Stimulated activated CD4-positive, alpha-beta T cell treated with anti-CD3 and anti-CD28 coated beads, Interleukin-1b, Interleukin-23, amount 100 ng/mL, for 48 hours (primary cell): Measurements from ENCODE around the gene SHB.

Experiments
- DNase-seq: peaks from one replicate; pipeline ENCODE4 v3.0.0-alpha.2; 2020

The SHB gene

DNA sequence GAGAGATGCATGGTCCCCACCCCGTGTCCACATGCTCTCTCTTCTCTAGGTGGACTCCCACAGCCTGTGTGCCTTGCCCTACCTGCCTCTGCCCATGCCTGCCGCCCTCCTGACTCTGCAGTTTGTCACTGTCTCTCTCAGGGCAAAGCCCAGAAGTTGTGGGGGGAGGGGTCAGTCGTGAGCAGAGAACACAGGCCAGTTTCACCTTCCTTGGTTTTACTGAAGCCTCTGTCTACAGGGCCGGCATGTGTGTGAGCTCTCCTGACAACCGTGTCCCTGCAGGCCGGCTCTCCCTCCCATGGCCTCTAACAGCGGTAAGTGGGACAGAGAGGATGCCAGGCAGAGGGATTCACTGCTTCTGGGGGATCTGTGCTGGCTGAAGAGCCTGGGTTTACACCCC lies 121.6 kb downstream of the SHB start:
- DNase-seq: no peak

DNA sequence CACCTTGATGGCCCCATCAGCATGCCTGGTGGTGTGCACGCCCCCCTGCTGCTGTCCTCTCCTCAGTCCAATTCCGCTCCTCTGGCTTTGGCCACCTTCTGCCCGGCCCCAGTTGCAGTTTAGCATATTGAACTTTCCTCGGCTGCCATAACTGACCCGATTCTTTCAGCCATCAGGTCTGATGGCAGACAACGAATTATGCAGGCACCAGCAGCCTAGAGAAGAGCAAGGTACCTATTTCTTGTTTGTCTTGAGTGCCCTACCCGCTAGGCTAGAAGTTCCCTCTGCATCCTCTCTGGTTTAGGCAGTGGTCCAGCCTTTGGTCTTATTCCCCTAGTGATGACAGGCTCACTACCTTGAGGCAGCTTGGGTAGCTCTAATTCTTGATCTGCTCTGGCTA lies 122.1 kb downstream of the SHB start:
- no peak for DNase-seq

DNA sequence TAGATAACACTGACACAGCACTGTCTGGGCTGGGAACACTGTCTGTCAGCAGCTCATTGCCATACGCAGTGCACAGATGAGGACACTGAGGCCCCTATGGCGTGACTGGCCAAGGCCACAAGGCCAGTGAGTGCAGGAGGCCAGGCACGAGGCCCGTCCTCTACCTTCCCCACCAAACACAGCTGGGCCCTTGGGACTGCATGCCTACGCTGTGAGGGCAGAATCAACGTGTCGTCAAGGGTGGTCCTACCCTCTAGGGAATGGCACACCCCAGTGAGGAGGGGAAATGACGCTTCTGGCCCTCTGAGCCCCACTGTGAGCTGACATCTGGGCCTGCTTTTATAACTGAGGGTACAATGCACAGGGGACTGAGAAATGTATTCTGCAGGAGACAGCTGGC lies 123.0 kb downstream of the SHB start:
- no peak for DNase-seq

DNA sequence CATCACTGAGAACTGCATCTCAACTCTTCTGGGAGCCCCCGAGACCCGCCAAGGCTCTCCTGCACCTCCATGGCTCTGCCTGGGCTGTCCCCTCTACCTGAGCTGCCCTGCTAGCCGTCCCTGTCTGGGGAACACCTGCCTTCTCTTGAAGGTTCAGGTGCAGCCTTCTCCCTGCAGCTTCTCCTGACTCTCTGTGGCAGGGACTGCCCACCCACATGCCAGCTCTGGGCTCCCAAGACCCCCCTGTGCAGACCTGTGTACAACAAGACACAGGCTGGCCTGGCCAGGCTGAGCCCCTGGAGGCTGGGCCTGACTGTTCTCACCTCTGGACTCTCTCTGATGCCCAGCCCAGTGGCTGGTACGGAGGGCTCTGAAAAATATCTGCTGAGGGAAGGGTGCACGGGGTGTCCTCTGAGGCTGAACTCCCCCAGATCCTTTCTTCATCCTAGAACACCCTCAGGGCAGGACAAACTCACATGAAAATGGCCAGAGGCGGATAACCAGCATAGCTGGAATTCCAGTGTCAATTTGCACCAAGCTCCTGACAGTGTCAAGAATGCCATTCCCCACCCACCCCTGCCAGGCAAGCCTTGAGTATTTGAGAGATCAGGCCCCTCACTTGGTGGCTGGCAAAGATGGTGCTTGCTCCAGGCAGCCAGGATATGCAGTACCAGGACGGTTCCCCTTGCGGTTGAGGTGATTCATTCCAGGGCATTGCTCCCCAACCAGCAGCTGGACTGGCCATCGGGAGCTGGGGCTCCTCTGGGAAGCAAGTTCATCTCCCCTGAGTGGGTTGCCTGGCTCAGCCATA lies 124.2 kb downstream of the SHB start:
- no peak for DNase-seq

DNA sequence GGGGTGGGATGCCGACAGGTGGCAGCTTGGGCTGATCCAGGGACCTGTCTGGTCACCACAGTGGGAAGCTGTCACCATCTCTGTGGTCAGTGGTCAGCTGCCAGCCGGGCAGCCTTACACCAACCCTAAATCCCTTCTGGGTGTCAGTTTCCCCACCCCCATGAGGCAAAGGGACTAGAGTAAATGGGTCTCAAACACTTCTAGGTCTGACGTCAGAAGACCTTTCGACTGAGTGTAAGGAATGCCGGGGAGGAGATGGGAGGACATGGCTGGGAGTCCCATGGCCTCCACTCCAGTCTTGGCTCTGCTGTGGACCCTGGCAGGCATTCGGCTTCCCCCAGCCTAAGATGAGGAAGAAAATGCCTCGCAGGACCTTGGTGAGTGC lies 124.8 kb downstream of the SHB start:
- DNase-seq: no peak

DNA sequence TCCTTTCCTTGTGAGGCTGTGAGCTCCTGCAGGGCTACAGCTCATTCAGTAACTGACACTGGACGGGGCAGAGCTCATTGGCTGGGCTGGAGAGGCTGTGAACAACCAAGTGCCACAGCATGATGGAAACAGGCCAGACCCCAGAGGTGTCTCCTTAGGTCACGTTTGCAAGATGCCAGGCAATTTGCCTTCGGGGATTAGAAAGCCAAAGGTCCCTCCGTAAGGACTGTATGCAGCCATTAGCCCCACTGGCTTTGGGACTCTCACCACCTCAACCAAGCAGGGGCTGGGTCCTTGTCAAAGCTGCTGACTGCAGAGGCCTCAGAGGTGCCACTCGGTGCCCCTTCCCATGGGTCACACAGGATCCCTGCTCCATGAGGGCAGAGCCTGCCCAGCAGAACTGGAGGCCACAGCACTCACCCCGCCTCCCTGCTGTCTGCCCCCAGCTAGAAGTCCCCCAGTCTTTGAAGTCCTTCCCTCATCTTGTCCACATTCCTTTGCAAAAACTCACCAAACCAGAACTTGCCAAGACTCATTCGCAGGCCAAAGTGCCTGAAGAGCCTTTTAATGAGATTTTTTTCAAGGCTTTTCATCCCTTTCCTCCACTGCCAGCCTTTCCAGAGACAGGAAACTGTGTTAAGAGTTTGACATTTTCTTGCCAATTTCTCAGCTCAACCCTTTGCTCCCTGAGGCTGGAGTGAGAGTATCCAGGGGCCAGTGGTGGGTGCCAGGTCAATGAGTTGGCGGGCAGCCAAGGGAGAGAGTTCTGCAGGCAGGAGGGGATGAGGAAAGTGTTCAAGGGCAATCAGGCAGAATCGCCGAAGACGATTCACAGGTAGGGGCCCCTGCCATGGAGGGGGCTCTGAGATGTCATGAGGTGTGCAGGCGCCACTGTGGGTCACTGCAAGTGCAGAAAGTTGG lies 125.4 kb downstream of the SHB start:
- DNase-seq: no peak

DNA sequence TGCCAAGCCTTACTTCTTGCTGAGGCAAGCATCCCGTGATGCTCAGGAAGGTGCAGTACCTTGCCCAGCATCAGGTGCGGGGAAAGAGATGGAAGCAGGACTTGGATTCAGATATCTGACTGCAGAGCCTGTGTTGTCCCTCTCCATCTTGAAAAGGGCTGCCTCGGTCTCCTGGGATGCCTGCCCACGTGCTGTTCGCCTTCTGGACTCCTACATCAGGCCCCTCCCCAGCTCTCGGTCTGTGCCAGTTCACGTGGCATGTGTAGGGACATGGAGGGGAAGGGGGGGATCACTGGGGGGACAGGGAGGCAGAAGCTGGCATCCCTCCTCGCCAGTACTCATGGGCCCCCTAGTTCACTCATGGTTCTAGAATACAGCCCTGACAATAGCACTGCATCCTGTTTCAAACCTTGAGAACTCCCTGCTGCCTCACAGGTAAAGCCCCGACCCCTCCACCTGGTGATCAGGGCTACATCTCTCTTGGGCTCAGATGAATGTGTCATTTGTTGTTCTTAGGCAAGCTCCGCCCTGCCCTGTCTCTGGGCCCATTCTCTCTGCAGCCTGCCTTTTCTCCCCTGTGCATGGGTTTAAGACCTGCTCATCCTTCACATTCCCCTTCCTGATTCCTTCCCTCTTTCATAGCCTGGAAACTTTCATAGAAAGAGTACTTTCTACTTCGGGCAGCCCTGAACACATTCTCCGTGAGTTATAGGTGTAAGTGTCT lies 126.2 kb downstream of the SHB start:
- no peak for DNase-seq

DNA sequence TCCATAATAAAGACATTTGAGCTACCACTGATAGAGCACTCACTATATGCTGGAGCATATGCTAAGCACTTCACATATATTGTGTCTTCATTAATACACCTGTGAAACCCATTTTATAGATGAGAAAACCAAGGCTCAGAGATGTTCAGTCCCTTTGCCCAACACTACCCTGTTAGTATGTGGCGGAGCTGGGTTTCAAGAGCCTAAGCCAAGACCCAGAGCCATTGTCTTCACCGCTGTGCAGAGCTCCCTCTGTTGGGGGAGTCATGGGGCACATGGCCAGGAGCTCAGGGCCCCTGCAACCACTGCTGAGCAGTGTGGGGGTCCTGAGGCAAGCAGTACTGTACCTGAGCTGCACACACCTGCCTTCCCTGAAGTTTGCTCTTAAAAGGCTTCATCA lies 127.8 kb downstream of the SHB start:
- DNase-seq: no peak

DNA sequence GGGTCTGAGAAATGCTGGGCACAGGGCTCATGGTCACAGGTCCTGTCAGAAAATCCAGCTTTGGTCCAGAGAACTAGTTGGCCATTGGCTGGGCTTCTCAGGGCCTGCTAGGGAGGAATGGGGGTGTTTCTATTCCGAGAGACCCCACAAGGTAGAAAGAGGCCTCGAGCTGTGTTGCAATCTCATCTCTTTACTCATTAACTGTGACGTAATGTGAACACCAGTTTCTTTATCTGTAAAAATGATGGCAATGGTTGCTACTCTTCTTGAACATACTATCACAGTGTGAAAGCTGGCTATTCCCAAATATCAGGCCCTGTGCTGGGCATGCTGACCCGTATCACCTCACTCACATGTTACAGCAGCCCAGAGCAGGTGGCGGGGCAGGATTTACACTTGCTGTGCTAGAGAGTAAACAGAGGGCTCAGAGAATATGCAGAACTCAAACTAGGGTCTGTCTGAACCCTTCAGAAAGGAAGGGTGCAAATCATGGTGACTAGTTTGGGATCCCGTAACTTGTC lies 129.4 kb downstream of the SHB start:
- DNase-seq: no peak

DNA sequence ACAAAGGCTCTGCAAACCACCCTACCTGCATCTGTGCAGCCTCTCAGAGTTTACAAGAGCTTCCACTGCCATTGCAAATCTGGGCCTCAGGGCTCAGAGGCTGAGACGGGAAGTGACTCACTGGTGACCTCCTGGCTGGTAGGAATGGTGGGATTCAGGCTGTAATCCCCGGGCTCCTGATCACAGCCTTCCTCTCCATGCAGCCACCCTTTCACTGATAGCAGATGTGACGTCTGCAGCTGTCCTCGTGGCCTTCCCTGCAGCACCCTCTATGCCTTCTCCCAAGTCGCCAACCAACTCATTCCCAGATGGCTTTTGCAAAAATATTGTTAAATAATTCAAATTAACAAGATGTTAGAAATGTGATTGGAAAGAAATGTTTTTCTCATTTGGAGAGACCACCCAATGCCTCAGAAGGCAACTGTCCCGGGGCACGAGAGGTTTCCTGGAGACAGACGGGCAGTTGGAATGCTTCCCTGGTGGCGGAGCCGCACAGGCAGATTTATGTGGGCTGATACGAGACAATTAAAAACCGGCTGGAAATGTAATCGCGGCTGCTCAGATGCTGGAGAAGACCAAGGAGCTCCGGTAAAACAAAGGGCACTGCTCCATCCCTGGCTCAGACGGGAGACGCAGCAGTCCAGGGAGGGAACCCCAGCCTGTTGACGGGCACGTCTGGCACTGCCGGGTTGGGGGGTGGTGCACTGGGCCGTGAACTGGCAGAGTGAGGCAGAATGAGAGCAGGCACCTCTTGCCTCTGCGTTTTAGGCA lies 130.7 kb downstream of the SHB start:
- no peak for DNase-seq

DNA sequence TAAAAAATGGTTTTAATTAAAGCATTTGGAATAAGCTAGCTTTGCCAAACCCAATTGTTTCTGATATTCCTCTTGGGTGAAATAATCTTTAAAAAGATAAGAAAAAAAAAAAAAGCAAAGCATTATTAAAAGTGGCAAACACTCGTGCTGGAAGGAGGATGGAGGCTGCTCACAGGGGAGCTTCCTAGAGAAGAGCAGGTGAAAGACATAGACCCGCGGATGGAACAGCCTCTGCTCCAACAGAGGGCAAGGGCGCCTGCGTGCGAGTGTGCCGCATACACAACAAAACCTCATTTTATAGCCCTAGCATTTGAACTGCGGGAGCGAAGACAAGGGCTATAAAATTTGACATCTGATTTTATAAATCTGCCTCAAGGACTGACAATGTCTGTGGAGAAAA lies 131.7 kb downstream of the SHB start:
- DNase-seq: no peak

DNA sequence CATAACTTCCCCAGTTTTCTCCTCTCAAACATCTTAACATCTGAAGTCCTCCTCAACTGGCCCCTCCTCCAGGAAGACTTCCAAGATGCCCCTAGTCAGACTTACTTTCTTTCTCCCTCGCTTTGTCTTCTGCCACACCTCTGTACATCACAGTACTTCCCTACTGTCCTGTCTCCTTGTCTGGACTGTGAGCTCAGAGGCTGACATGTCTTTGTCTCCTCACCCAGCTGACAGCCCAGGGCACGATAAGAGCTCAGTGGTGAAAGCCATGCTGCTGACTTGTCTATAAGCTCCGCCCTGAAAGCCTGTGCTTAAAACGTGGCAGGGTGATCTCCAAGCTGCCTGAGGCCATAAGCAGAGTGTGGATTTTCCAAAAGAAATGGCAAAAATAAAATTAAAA lies 132.1 kb downstream of the SHB start:
- no peak for DNase-seq

DNA sequence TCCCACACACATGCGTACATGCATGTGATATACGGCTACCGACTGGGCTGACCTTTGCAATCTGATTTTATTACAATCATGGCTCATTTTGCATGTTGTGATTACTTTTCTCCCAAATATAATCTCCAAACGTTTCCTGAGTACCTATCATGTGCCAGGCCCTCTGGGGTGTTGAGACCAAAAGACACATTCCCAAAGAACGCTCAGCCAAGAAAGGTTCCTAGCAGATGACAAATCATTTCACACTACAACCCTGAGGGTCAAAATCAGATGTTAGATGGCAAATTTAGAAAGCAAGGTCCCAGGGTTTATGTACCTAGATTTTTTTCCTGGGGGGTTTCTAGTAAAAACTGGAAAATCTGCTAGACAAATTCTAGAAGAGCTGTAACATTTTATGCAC lies 132.7 kb downstream of the SHB start:
- no peak for DNase-seq

DNA sequence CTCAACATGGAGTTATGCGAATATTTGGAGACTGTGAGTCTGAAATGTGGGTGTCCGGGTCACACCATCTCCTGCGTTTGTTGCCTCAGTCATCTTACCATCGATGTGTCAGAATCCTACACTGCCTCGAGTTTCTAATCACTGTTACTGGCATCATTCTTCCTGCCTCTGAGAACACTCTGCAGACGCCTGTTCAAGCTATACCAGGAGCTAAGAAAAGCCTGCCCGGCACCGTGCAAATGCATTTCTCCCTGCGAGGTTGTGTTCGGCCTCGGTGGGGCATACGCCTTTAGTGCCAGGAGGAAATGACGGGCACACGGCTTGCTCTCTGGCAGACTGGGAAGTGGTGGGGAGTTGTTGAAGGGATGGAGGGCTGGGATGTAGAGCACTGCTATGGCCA lies 133.9 kb downstream of the SHB start:
- no peak for DNase-seq

DNA sequence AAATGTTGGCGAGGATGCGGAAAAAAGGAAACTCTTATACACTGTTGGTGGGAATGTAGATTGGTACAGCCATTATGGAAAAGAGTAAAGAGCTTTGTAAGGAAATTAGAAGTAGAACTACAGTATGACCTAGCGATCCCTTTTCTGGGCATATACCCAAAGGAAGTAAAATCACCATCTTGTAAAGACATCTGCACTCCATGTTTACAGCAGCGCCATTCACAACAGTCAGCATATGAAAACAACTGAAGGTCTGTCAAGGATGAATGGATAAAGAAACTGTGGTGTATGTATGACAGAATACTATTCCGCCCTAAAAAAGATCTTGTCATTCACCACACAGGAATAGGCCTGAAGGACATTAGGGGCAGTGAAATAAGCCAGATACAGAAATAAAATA lies 137.4 kb downstream of the SHB start:
- DNase-seq: no peak

DNA sequence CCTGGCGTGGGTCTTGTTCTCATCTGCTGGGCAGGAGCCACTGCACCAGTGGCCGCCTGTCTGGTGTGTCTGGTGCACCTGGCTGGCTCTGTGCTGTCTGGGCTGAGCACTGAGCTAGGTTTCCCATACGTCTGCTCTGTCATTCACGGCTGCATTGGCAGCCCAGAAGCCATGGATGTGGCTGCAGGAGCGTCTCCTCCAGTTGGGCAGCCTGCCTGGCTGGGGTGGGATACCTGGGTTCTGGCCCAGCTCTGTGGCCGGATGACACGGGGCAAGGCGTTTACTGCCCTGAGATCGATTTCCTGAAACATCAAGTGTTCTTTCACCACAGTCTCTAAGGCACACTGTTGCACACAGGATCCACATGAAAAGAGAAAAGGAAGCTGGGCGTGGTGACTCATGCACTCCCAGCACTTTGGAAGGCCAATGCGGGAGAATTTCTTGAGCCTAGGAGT lies 139.6 kb downstream of the SHB start:
- DNase-seq: no peak

DNA sequence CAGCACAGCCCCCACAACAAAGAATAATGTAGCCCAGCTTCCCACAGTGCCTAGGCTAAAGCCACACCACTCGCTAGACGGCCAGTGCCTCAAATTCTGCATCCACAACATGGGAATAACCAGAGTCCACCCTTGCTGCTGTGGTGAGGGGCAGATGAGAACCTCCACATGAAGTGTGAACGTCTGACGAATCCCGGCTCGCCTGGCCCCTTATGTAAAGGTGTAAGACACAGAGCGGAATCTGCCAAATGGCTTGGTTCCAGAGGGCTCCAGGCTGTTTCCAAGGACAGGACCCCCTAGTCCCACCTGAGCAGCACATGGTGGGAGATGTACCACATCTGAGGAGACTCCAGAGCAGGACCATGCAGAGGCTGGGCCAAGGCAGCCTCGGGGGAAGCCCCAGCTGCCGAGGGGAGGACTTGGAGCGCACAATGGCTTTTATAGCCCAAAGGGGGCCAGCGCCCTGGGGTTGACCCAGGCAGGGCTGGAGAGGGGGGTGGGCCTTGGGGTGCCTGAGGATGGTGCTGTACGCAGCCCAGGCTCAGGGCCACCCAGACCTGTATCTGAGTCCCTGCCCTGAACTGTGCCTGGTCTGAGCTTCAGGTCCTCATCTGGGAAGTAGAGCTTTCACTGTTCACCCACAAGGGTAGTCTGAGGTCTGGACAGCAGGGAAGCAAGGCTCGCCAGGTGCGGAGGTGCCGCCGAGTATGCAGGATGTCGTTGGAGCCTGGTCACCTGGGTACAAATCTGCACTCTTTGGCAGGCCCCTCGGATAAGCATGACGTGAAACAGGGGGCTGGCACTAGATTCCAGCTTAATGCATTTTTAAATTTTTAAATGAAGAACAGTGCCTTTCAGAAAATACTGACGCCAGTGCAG lies 140.2 kb downstream of the SHB start:
- DNase-seq: no peak

DNA sequence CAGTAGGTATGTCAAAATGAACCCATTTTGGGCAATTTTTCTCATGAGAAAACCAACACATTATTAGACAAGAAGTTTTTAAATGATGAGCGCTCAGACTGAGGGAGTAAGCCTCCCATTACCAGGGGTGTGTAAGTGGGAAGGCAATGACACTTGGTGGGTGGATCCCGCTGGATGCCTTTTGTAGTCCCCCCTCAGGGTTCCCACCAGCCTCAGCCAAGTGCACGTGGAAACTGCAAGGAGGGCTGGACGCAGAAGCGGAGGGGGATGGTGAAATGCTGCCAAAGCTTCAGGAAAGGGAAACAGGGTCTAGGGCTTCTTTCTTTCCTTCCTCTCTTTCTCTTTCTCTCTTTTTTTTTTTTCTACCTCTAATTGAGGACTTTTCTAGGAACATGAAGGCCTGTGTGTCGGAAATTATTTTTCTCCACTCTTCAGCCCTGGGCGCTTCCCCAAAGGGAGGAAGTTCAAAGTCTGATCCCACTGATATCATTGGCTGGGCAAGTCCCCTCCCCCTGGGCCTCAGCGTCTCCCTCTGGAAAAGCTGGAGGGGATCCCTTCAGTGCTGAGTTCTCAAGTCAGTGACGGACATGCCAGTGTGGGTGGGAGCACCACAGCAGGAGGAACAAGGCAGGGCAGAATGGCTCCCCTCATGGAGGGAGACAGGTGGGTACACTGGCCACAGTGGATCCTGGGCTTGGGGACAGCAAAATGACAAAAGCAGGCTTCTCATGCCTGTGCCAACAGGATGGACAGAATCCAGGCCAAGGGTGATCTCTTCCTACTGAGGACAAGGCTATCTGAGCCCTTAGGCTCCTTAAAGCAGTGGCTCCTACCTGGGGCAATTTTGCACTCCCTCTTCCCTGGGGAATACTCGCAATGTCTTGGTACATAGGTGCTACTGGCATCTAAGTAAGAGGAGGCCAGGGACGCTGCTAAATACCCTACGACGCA lies 141.2 kb downstream of the SHB start:
- DNase-seq: no peak

DNA sequence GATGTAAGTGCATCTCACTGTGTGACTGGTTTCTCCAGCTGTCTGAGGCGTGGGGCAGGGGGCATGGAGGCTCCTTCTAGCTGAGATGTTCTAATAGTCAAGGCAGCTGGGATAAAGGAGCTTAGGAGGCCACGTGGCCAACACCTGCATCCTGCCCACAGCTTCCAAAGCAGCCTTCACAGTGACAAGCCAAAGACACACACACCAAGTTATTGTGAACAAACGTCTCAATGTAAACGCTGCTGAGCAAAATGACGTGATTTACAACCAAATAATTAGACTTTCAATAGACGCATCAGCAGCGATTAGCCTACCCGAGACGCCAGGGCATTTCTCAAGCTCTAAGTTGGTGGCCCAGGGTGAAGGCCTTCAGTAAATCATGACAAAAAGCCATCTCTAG lies 141.9 kb downstream of the SHB start:
- no peak for DNase-seq

DNA sequence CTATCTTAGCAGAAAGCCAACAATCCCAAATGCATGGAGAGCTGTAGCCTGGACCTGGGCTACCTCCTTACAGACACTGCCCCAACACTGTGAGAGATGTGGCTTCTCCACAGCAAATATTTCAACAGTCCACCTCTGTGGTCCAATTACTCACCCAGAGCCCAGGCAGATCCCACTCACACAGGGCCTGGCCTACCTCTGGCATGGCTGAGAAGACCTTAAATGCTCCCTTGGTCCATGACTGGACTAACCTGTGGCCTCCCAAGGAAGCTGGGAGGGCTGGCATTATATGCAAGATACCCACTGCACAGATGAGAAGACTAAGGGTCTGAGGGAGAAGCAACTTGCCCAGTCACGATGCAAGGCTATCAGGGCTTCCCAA lies 142.3 kb downstream of the SHB start:
- no peak for DNase-seq
